ENCODE data around the gene ARL5A.

ARL5A gene

GRCh38 chr2:151840216-151841046 lies 12.2 kb upstream of the ARL5A start:
- DNase-seq (ENCODE audit: low spot score): no peak

- no peak for DNase-seq (ENCODE audit: low spot score)
Observed at GRCh38 chr2:151837926-151838325, 9.7 kb upstream of the ARL5A start.

GRCh38 chr2:151833984-151834383 lies 5.8 kb upstream of the ARL5A start:
- no peak for DNase-seq (ENCODE audit: low spot score)

- DNase-seq (ENCODE audit: low spot score): no peak
Observed at GRCh38 chr2:151830961-151831360, 2.7 kb upstream of the ARL5A start.

- no peak for DNase-seq (ENCODE audit: low spot score)
Observed at GRCh38 chr2:151828890-151829324, 686 bp upstream of the ARL5A start.

GRCh38 chr2:151827564-151828142 lies 568 bp downstream of the ARL5A start:
- no peak for DNase-seq (ENCODE audit: low spot score)

- DNase-seq (ENCODE audit: low spot score): no peak
Observed at GRCh38 chr2:151826737-151827157, 1.5 kb downstream of the ARL5A start.

- no peak for DNase-seq (ENCODE audit: low spot score)
Observed at GRCh38 chr2:151824886-151825285, 3.3 kb downstream of the ARL5A start.

- no peak for DNase-seq (ENCODE audit: low spot score)
Observed at GRCh38 chr2:151823651-151824050, 4.6 kb downstream of the ARL5A start.

- DNase-seq (ENCODE audit: low spot score): no peak
Observed at GRCh38 chr2:151819920-151820319, 8.3 kb downstream of the ARL5A start.

- DNase-seq (ENCODE audit: low spot score): no peak
Observed at GRCh38 chr2:151817929-151818328, 10.3 kb downstream of the ARL5A start.

- no peak for DNase-seq (ENCODE audit: low spot score)
Observed at GRCh38 chr2:151816843-151817242, 11.4 kb downstream of the ARL5A start.

- DNase-seq (ENCODE audit: low spot score): no peak
Observed at GRCh38 chr2:151815821-151816489, 12.3 kb downstream of the ARL5A start.

- DNase-seq (ENCODE audit: low spot score): no peak
Observed at GRCh38 chr2:151810489-151810888, 17.7 kb downstream of the ARL5A start.

- DNase-seq (ENCODE audit: low spot score): no peak
Observed at GRCh38 chr2:151809073-151809383, 19.2 kb downstream of the ARL5A start.

- DNase-seq (ENCODE audit: low spot score): no peak
Observed at GRCh38 chr2:151808258-151809072, 19.8 kb downstream of the ARL5A start.

- DNase-seq (ENCODE audit: low spot score): no peak
Observed at GRCh38 chr2:151805961-151806360, 22.3 kb downstream of the ARL5A start.

- no peak for DNase-seq (ENCODE audit: low spot score)
Observed at GRCh38 chr2:151805343-151805742, 22.9 kb downstream of the ARL5A start.

GRCh38 chr2:151803811-151804210 lies 24.4 kb downstream of the ARL5A start:
- DNase-seq (ENCODE audit: low spot score): no peak

- DNase-seq (ENCODE audit: low spot score): no peak
Observed at GRCh38 chr2:151802315-151802714, 25.9 kb downstream of the ARL5A start.

- no peak for DNase-seq (ENCODE audit: low spot score)
Observed at GRCh38 chr2:151799886-151800292, 28.3 kb downstream of the ARL5A start.

GRCh38 chr2:151796774-151797173 lies 31.4 kb downstream of the ARL5A start:
- no peak for DNase-seq (ENCODE audit: low spot score)

All from D341Med (cell line).